GM10248 (cell line): Measurements from ENCODE around the gene GLTPD2.
A peak's percentile ranks its signal among the peaks of the same experiment; 100 is the strongest.
"Not testable (repeated sequence)": the region's sequence is repeated elsewhere in the genome, so short reads cannot be mapped to it uniquely, and the experiment has no call there.

Experiments
- CTCF ChIA-PET: fragments of 300-600 bp; sonication (Branson Sonifier 250); formaldehyde crosslinking; extraction: SDS; loops from one replicate; lab custom pipeline; 2021; ENCODE audit warnings: antibody characterized with exemption; lab: Yijun Ruan, JAX
- POLR2A ChIA-PET: fragments of 350-650 bp; sonication (Branson Sonifier 250); formaldehyde crosslinking; extraction: SDS; loops from one replicate; lab custom pipeline; 2020; ENCODE audit warnings: antibody characterized with exemption; lab: Yijun Ruan, JAX
- DNase-seq: peaks from one replicate; pipeline ENCODE4 v3.0.0; 2012; ENCODE audit errors: extremely low spot score
- CTCF ChIP-seq: IDR thresholded peaks from 2 replicates; pipeline ENCODE4 v1.5.1; 2012; ENCODE audit warnings: mild to moderate bottlenecking, low read depth; ENCODE audit errors: extremely low read depth, missing control alignments, control extremely low read depth

Gene GLTPD2

GRCh38 chr17:4822835-4823234 is 34.1 kb downstream of the GLTPD2 start:
- no peak for TF ChIP-seq CTCF
- DNase-seq: no peak
- ChIA-PET CTCF (interaction anchor here (1.4 kb wide), 1 partner anchor 33 kb away, joined by 3 read pairs; the partner anchor contains the start of gene GLTPD2), POLR2A (no interaction called here)

DNA sequence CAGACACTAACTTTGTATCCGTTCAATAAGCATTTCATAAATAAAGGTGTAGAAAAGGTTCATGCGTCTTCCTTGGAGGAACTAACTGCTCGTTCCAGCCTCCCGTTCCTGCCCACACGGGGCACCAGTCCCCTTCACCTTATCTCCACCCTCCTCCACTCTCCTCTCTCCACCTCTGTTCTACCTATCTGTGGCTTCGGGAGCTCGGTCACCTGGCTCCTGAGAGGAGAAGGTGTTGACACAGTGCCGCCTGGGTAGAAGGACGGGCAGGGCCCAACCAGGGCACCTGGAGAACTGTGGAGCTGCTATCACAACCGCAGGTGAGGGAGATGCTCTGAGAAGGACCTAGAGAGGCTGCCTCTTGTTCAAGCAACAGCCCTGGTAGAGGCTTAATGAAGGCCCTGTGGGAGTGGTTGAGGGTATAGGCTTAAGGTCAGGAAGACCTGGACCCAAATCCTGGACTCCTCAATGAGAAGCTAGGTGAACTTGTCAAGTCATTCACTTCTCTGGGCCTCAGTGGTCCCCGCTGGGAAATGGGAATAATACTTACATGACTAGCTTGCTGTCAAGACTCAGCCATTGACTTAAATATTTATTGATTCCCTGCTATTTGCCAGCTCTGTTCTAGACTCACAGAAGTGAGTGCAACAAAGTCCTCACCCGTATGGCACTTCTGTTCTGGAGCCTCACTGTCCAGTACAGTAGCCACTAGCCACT is 34.8 kb downstream of the GLTPD2 start:
- no peak for DNase-seq
- ChIA-PET CTCF (interaction anchor here (1.0 to 1.4 kb wide), 2 partner anchors 11 to 34 kb away, joined by 3 read pairs; partner anchors contain the start of gene GLTPD2), POLR2A (no interaction called here)
- no peak for TF ChIP-seq CTCF

DNA sequence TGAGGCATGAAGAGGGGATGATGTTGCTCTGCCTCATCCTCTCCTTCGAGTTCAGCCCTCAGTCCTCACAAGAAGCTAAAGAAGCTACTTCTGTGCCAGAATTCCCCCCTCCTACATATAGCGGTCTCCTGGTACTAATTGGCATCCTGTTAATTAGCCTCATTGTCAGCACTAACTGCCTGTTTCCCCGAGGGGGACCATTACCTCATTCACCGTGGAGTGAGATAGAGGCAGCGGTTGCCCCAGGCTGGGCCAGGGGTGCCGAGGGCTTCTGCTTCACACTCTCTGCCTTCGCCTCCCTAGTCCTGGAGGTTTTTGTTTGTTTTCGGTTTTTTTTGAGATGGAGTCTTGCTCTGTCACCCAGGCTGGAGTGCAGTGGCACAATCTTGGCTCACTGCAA is 38.6 kb downstream of the GLTPD2 start:
- no peak for DNase-seq
- ChIA-PET POLR2A (no interaction called here), CTCF (no interaction called here)
- no peak for TF ChIP-seq CTCF

- POLR2A ChIA-PET, DNase-seq, CTCF ChIA-PET: not testable (repeated sequence)
These were observed 44.0 kb downstream of the GLTPD2 start for GRCh38 chr17:4832829-4833177.

GRCh38 chr17:4833178-4833940 is 44.6 kb downstream of the GLTPD2 start, which contains the start of gene MINK1:
Gene MINK1, plus strand, starts transcription at chr17:4833340. Its CDS starts 244 bp downstream, at chr17:4833584.
- peak; percentile 100 for DNase-seq
- ChIA-PET POLR2A (no interaction called here), CTCF (interaction anchor here (1.8 kb wide), 1 partner anchor 43 kb away, joined by 6 read pairs; no protein-coding TSS in a partner anchor)
- no peak for TF ChIP-seq CTCF

- no peak for DNase-seq
- ChIA-PET CTCF (interaction anchor here (1.8 kb wide), 1 partner anchor 44 kb away, joined by 6 read pairs; no protein-coding TSS in a partner anchor), POLR2A (no interaction called here)
- no peak for TF ChIP-seq CTCF
These were observed 45.3 kb downstream of the GLTPD2 start for GRCh38 chr17:4833941-4834680.
